WTC11 (cell line): ENCODE measurements around the gene LORICRIN.

Source experiments
- ATF3 ChIP-seq: sonication (generic); formaldehyde crosslinking; conservative IDR thresholded peaks from 2 replicates; pipeline ENCODE4 v1.8.1; 2022; ENCODE audit warnings: mild to moderate bottlenecking, missing genetic modification reagents
- CTCF ChIP-seq: fragments of 200-600 bp; IDR thresholded peaks from 2 replicates; pipeline ENCODE4 v1.8.0; 2022; ENCODE audit warnings: antibody characterized with exemption
- GTF2I ChIP-seq: fragments of 250-450 bp; sonication (Bioruptor Pico); conservative IDR thresholded peaks from 2 replicates; pipeline ENCODE4 v1.4.0; 2021; ENCODE audit warnings: mild to moderate bottlenecking
- SMAD3 ChIP-seq: sonication (generic); formaldehyde crosslinking; IDR thresholded peaks from 2 replicates; pipeline ENCODE4 v1.8.0; 2022; ENCODE audit warnings: missing genetic modification reagents, mild to moderate bottlenecking, borderline replicate concordance
- USF1 ChIP-seq: sonication (generic); formaldehyde crosslinking; IDR thresholded peaks from 2 replicates; pipeline ENCODE4 v1.8.0; 2022; ENCODE audit warnings: mild to moderate bottlenecking, missing genetic modification reagents
- ZBTB43 ChIP-seq: sonication (generic); formaldehyde crosslinking; IDR thresholded peaks from 2 replicates; pipeline ENCODE4 v1.8.1; 2023; ENCODE audit warnings: mild to moderate bottlenecking, missing genetic modification reagents
- ZNF416 ChIP-seq: fragments of 250-450 bp; sonication (Bioruptor Pico); IDR thresholded peaks from 2 replicates; pipeline ENCODE4 v1.9.0; 2021; ENCODE audit warnings: mild to moderate bottlenecking, inconsistent platforms

GRCh38 chr1:153265457-153265856, 6.0 kb downstream of the LORICRIN start:
- TF ChIP-seq ZBTB43 = no peak
- no peak for TF ChIP-seq CTCF
- TF ChIP-seq ZNF416 (CRISPR knock-in tag) = no peak
- no peak for TF ChIP-seq ATF3 (CRISPR knock-in tag)
- no peak for TF ChIP-seq USF1 (CRISPR knock-in tag)
- TF ChIP-seq SMAD3 = no peak
- no peak for TF ChIP-seq GTF2I
